GM23338 (cell line): ENCODE results near the gene ZNF853. TPM values are rescaled to one million over a fixed set of nuclear protein-coding genes. Genes with fewer than 3 reads are reported as not detected.

Experiments
- CREB1 ChIP-seq: fragments of 250-450 bp; sonication (Bioruptor Pico); IDR thresholded peaks from 2 replicates; pipeline ENCODE4 v1.5.0; 2020; ENCODE audit warnings: low read depth, mild to moderate bottlenecking, moderate library complexity
- EZH2 ChIP-seq: fragments of 200-600 bp; sonication (generic); IDR thresholded peaks from one replicate; pipeline ENCODE4 v1.8.0; 2017; ENCODE audit warnings: antibody characterized with exemption, mild to moderate bottlenecking, low read depth; ENCODE audit not compliant: unreplicated experiment
- EZH2phosphoT487 ChIP-seq: fragments of 200-600 bp; sonication (generic); IDR thresholded peaks from one replicate; pipeline ENCODE4 v1.8.1; 2018; ENCODE audit warnings: antibody characterized with exemption; ENCODE audit not compliant: unreplicated experiment
- JUNB ChIP-seq: IDR thresholded peaks from one replicate; pipeline ENCODE4 v1.6.1; 2016; ENCODE audit warnings: antibody characterized with exemption; ENCODE audit not compliant: unreplicated experiment
- POLR2AphosphoS5 ChIP-seq: IDR thresholded peaks from 2 replicates; pipeline ENCODE4 v1.6.1; 2016; ENCODE audit warnings: antibody characterized with exemption, low read depth
- STAT1 ChIP-seq: IDR thresholded peaks from one replicate; pipeline ENCODE4 v1.6.1; 2016; ENCODE audit warnings: antibody characterized with exemption; ENCODE audit not compliant: unreplicated experiment
- ZNF114 ChIP-seq: fragments of 250-450 bp; sonication (Bioruptor Pico); IDR thresholded peaks from 2 replicates; pipeline ENCODE4 v1.5.0; 2020; ENCODE audit warnings: mild to moderate bottlenecking, moderate library complexity
- ZNF331 ChIP-seq: fragments of 250-450 bp; sonication (Bioruptor Pico); IDR thresholded peaks from 2 replicates; pipeline ENCODE4 v1.5.0; 2020; ENCODE audit warnings: low read depth, mild to moderate bottlenecking, moderate library complexity
- polyA plus RNA-seq: library from polyadenylated mRNA; unstranded; fragments of >200 nt; fragmentation: Nextera tagmentation; extraction: Ambion mirVana; gene quantifications from 2 replicates; pipeline ENCODE4 v1.2.1, GENCODE V29; 2016
- total RNA-seq: library from RNA; depleted of rRNA; stranded (reverse); fragments of >200 nt; shearing (Covaris generic); gene quantifications from 2 replicates; pipeline ENCODE4 v1.2.3, GENCODE V29; 2014
- TF ChIP-seq, protein P1 (sequence below): fragments of 250-450 bp; sonication (Bioruptor Pico); IDR thresholded peaks from 2 replicates; pipeline ENCODE4 v1.5.0; 2020; ENCODE audit warnings: mild to moderate bottlenecking, moderate library complexity
- TF ChIP-seq, protein P2 (sequence below), 2 experiments: fragments of 200-600 bp in 1 of 2; sonication (generic) in 1 of 2; conservative IDR thresholded peaks; 2 replicates each; pipeline versions ENCODE4 v1.5.1 to v1.6.1; 2016 to 2017; ENCODE audit warnings: antibody characterized with exemption in 2 of 2, low read depth in 2 of 2, mild to moderate bottlenecking in 2 of 2, moderate library complexity in 1 of 2

Gene ZNF853
- total and polyA plus RNA-seq, 2 experiments from 2014 or later = 0.32 to 8.9 TPM

DNA sequence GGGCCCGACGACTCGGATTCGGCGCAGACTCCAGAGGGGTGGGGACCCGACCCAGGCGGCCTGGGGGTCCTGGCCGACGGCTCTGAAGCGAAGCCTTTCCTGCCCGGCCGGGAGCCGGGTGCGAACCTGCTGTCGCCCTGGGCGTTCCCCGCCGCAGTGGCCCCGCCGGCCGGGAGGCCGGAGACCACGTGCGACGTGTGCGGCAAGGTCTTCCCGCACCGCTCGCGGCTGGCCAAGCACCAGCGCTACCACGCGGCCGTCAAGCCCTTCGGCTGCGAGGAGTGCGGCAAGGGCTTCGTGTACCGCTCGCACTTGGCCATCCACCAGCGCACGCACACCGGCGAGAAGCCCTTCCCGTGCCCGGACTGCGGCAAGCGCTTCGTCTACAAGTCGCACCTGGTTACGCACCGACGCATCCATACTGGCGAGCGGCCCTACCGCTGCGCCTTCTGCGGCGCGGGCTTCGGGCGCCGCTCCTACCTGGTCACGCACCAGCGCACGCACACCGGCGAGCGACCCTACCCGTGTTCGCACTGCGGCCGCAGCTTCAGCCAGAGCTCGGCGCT lies 37.1 kb downstream of the ZNF853 start (continued):
- TF ChIP-seq, protein P1, sequence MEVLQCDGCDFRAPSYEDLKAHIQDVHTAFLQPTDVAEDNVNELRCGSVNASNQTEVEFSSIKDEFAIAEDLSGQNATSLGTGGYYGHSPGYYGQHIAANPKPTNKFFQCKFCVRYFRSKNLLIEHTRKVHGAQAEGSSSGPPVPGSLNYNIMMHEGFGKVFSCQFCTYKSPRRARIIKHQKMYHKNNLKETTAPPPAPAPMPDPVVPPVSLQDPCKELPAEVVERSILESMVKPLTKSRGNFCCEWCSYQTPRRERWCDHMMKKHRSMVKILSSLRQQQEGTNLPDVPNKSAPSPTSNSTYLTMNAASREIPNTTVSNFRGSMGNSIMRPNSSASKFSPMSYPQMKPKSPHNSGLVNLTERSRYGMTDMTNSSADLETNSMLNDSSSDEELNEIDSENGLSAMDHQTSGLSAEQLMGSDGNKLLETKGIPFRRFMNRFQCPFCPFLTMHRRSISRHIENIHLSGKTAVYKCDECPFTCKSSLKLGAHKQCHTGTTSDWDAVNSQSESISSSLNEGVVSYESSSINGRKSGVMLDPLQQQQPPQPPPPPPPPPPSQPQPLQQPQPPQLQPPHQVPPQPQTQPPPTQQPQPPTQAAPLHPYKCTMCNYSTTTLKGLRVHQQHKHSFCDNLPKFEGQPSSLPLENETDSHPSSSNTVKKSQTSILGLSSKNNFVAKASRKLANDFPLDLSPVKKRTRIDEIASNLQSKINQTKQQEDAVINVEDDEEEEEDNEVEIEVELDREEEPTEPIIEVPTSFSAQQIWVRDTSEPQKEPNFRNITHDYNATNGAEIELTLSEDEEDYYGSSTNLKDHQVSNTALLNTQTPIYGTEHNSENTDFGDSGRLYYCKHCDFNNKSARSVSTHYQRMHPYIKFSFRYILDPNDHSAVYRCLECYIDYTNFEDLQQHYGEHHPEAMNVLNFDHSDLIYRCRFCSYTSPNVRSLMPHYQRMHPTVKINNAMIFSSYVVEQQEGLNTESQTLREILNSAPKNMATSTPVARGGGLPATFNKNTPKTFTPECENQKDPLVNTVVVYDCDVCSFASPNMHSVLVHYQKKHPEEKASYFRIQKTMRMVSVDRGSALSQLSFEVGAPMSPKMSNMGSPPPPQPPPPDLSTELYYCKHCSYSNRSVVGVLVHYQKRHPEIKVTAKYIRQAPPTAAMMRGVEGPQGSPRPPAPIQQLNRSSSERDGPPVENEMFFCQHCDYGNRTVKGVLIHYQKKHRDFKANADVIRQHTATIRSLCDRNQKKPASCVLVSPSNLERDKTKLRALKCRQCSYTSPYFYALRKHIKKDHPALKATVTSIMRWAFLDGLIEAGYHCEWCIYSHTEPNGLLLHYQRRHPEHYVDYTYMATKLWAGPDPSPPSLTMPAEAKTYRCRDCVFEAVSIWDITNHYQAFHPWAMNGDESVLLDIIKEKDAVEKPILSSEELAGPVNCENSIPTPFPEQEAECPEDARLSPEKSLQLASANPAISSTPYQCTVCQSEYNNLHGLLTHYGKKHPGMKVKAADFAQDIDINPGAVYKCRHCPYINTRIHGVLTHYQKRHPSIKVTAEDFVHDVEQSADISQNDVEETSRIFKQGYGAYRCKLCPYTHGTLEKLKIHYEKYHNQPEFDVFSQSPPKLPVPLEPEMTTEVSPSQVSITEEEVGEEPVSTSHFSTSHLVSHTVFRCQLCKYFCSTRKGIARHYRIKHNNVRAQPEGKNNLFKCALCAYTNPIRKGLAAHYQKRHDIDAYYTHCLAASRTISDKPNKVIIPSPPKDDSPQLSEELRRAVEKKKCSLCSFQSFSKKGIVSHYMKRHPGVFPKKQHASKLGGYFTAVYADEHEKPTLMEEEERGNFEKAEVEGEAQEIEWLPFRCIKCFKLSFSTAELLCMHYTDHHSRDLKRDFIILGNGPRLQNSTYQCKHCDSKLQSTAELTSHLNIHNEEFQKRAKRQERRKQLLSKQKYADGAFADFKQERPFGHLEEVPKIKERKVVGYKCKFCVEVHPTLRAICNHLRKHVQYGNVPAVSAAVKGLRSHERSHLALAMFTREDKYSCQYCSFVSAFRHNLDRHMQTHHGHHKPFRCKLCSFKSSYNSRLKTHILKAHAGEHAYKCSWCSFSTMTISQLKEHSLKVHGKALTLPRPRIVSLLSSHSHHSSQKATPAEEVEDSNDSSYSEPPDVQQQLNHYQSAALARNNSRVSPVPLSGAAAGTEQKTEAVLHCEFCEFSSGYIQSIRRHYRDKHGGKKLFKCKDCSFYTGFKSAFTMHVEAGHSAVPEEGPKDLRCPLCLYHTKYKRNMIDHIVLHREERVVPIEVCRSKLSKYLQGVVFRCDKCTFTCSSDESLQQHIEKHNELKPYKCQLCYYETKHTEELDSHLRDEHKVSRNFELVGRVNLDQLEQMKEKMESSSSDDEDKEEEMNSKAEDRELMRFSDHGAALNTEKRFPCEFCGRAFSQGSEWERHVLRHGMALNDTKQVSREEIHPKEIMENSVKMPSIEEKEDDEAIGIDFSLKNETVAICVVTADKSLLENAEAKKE (CRISPR knock-in tag) = no peak
- TF ChIP-seq STAT1 (no peak), EZH2 (no peak), POLR2AphosphoS5 (no peak), EZH2phosphoT487 (no peak), ZNF114 (CRISPR knock-in tag) (no peak), JUNB (no peak), ZNF331 (CRISPR knock-in tag) (no peak), CREB1 (no peak)
- TF ChIP-seq, protein P2, sequence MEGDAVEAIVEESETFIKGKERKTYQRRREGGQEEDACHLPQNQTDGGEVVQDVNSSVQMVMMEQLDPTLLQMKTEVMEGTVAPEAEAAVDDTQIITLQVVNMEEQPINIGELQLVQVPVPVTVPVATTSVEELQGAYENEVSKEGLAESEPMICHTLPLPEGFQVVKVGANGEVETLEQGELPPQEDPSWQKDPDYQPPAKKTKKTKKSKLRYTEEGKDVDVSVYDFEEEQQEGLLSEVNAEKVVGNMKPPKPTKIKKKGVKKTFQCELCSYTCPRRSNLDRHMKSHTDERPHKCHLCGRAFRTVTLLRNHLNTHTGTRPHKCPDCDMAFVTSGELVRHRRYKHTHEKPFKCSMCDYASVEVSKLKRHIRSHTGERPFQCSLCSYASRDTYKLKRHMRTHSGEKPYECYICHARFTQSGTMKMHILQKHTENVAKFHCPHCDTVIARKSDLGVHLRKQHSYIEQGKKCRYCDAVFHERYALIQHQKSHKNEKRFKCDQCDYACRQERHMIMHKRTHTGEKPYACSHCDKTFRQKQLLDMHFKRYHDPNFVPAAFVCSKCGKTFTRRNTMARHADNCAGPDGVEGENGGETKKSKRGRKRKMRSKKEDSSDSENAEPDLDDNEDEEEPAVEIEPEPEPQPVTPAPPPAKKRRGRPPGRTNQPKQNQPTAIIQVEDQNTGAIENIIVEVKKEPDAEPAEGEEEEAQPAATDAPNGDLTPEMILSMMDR (conservative IDR thresholded peaks at IDR 0.05; ENCODE audit: low read depth in 2 of 2) = no peak
